VCaP (cell line): ENCODE data around the gene ELP2.

Experiments
- H3K27ac ChIP-seq: fragments of 450-650 bp; 2 replicates; pipeline ENCODE4 v1.5.1; 2017
- CTCF ChIP-seq: fragments of 450-650 bp; conservative IDR thresholded peaks from 2 replicates; pipeline ENCODE4 v1.5.1; 2017; ENCODE audit warnings: mild to moderate bottlenecking, moderate library complexity

The ELP2 gene

DNA sequence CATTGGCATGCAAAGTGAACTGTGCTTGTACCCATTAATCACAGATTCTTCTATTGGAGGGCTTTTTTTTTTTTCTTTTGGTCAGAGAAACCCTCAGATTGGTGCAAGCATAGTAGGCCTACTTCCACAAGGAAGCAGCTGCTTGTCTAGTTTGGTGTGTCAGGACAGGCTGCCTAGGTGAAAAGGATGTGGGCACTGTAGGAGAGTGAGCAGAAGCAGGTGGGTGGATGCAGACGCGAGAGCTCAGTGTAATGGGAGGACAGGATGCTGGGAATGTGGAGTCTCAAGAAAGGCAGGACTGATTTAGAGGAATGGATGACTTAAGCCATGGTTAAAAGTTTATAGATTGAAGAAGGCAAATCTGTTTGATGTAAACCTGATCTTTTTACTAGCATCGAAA, 3.1 kb downstream of the ELP2 start:
- peak overlapping the region; percentile 99; the same call in 1 of the 2 replicates for H3K27ac ChIP-seq
- TF ChIP-seq CTCF = no peak

DNA sequence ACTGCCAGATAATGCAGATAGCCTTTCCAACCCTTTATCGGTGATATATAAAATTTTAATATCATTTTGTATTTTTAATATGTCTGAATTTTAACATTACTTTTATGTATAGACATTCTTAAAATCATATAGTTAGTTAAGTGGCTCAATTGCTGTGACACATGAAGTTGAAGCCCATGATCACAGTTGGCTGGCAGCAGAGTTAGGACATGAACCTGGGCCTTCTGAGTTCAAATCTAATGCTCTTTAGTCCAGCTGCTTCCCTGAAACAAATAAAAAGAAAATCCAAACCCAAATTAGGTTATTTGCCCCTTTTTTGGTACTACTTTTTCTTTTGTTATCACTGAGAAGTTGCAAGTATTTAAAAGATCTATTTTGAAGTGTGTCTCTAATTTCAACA, 5.6 kb downstream of the ELP2 start:
- TF ChIP-seq CTCF = no peak
- no peak overlapping the region for H3K27ac ChIP-seq

- H3K27ac ChIP-seq = no peak overlapping the region
- no peak for TF ChIP-seq CTCF
Measured at GRCh38 chr18:36139245-36139644, 9.5 kb downstream of the ELP2 start.

- no peak overlapping the region for H3K27ac ChIP-seq
- no peak for TF ChIP-seq CTCF
Measured at GRCh38 chr18:36141576-36141975, 11.9 kb downstream of the ELP2 start.

- no peak overlapping the region for H3K27ac ChIP-seq
- no peak for TF ChIP-seq CTCF
Measured at GRCh38 chr18:36142751-36143150, 13.1 kb downstream of the ELP2 start.

DNA sequence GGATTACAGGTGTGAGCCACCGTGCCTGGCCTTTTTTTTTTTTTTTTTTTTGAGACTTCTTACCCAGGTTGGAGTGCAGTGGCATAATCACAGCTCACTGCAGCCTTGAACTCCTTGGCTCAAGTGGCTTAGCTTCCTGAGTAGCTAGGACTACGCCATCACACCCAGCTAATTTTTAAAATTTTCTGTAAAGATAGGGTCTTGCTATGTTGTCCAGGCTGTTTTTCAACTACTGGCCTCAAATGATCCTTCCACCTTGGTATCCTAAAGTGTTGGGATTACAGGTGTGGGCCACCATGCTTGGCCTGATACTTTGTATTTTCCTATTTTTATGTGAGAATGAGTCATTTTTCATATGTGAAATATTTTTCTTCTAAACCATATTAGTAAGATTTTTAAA, 13.7 kb downstream of the ELP2 start:
- no peak overlapping the region for H3K27ac ChIP-seq
- TF ChIP-seq CTCF = no peak

GRCh38 chr18:36149514-36150289, 20.0 kb downstream of the ELP2 start:
- no peak overlapping the region for H3K27ac ChIP-seq
- TF ChIP-seq CTCF = no peak
